Measurements from ENCODE around the gene GALNT14. TPM values are rescaled to one million over a fixed set of nuclear protein-coding genes. Genes with fewer than 3 reads are reported as not detected.

Gene GALNT14
- total and polyA plus RNA-seq, 2 of the 13 experiments (the other 11 are each of a cell fraction or from before 2014, with no cell fraction given) = not detected

GRCh38 chr2:31079665-31080064, 58.6 kb downstream of the GALNT14 start (continued):
- TF ChIP-seq STAG1 (CRISPR knock-in tag; IDR thresholded peaks at IDR 0.05) (peak; percentile 13; the same call in 1 of the 2 replicates), ZSCAN21 (CRISPR knock-in tag; IDR thresholded peaks at IDR 0.05; ENCODE audit: borderline replicate concordance) (0 out of 2 replicates have a peak, but pooled peaks have one; percentile 44)

GRCh38 chr2:31078579-31079105, 59.6 kb downstream of the GALNT14 start:
- Histone ChIP-seq H3K4me3 (replicated peaks in 1 of 3; ENCODE audit: insufficient read depth in 1 of 3, low read depth in 2 of 3, low read length in 3 of 3) (no peak overlapping the region), H4K20me1 (ENCODE audit: insufficient read depth, low read length) (no peaks in the 10 kb centered on the region), H3K27ac (ENCODE audit: extremely low read length, insufficient read depth, low read length) (no peak overlapping the region), H3K9me3 (ENCODE audit: low read length) (no peaks in the 10 kb centered on the region), H3K9ac (ENCODE audit: insufficient read depth, low read depth, low read length) (no peak overlapping the region), H3K27me3 (ENCODE audit: control insufficient read depth in 1 of 2, insufficient read depth in 2 of 2, low read length in 2 of 2) (0 out of 5 replicates have a peak, but pooled peaks cover 0 to 5% of the 10 kb centered on the region in 2 experiments), H3K4me2 (ENCODE audit: low read depth, low read length) (no peak overlapping the region), H3K4me1 (ENCODE audit: insufficient read depth, low read length) (peaks cover 7% of the 10 kb centered on the region), H2AFZ (ENCODE audit: low read length) (no peak overlapping the region), H3K36me3 (replicated peaks in 1 of 2; ENCODE audit: control insufficient read depth in 1 of 2, insufficient read depth in 2 of 2, low read length in 2 of 2) (no peaks in the 10 kb centered on the region), H3K79me2 (ENCODE audit: insufficient read depth, low read length) (no peaks in the 10 kb centered on the region)
- TF ChIP-seq ZNF562 (CRISPR knock-in tag; IDR thresholded peaks at IDR 0.05; ENCODE audit: borderline replicate concordance) = no peak
- no peak for TF ChIP-seq ZNF607 (CRISPR knock-in tag; IDR thresholded peaks at IDR 0.05; ENCODE audit: borderline replicate concordance)
- TF ChIP-seq ZNF883 (CRISPR knock-in tag; IDR thresholded peaks at IDR 0.05; ENCODE audit: not compliant biosample characterization) = no peak
- no peak for TF ChIP-seq NAIF1 (CRISPR knock-in tag; IDR thresholded peaks at IDR 0.05; ENCODE audit: borderline replicate concordance)
- no peak for TF ChIP-seq ZNF549 (CRISPR knock-in tag; IDR thresholded peaks at IDR 0.05)
- TF ChIP-seq ZNF563 (CRISPR knock-in tag; IDR thresholded peaks at IDR 0.05) = no peak
- TF ChIP-seq TBX2 (CRISPR knock-in tag; IDR thresholded peaks at IDR 0.05; ENCODE audit: borderline replicate concordance) = no peak
- no TSS peak for BruUV-seq (replicated peaks)
- 13% methylated on average over 6 of the region's 6 CpGs for WGBS (ENCODE audit: low lambda C conversion rate)
- FAIRE-seq (no peak), DNase-seq (ENCODE audit: low spot score) (no peak), ATAC-seq (no peak)
- in situ Hi-C loops (cut with HindIII; ENCODE audit: extremely low pct_ligation_motif_present, low pct_unique_long_range_greater_than_20kb) = no loop called here
- intact Hi-C loops (cut with micrococcal nuclease; ENCODE audit: unreplicated experiment) = loop anchor here (1.0 kb wide), 1 partner anchor 364 kb away; no protein-coding TSS in a partner anchor
- ChIA-PET POLR2A (no interaction called here), CTCF (ENCODE audit: low intra/inter-chr PET ratio, low total read pairs) (no interaction called here)
